Peyer's patch (tissue), 4 donors: ENCODE data around the gene MMP10. TPM values are rescaled to one million over a fixed set of nuclear protein-coding genes. Genes with fewer than 3 reads are reported as not detected.

ENCODE experiments used
- DNase-seq, 3 donors: peaks; one replicate each; pipeline ENCODE4 v3.0.0-alpha.2; 2017 to 2019
- H3K27ac ChIP-seq, 4 donors: fragments of 200-600 bp; sonication (generic); one replicate each; pipeline ENCODE4 v1.5.1; 2016 to 2019
- H3K27me3 ChIP-seq, 2 donors: fragments of 200-600 bp; sonication (generic); one replicate each; pipeline ENCODE4 v1.5.1; 2019
- H3K36me3 ChIP-seq, 3 donors: fragments of 200-600 bp; sonication (generic); one replicate each; pipeline ENCODE4 v1.5.1; 2016 to 2019
- H3K4me1 ChIP-seq, 4 donors: fragments of 200-600 bp; sonication (generic); one replicate each; pipeline ENCODE4 v1.5.1; 2016 to 2019
- H3K4me3 ChIP-seq, 4 donors: fragments of 200-600 bp; sonication (generic); 1 replicate in 3 of 4; 2 replicates in 1 of 4; pipeline ENCODE4 v1.5.1; 2016 to 2019; ENCODE audit warnings: mild to moderate bottlenecking in 1 of 4
- H3K9me3 ChIP-seq, 4 donors: fragments of 200-600 bp; sonication (generic); one replicate each; pipeline ENCODE4 v1.5.1; 2016 to 2019; ENCODE audit warnings: mild to moderate bottlenecking in 1 of 4
- POLR2A ChIP-seq, 2 donors: fragments of 450-650 bp; IDR thresholded peaks; one replicate each; pipeline ENCODE4 v1.5.1; 2017; ENCODE audit warnings: antibody characterized with exemption in 2 of 2, mild to moderate bottlenecking in 2 of 2, moderate library complexity in 2 of 2
- total RNA-seq, 4 donors: library from RNA; depleted of rRNA; stranded (reverse); fragments of >200 nt; gene quantifications; one replicate each; pipeline ENCODE4 v1.1.0, GENCODE V29; 2016
- TF ChIP-seq, protein P1 (sequence below), 6 experiments: fragments of 450-650 bp in 4 of 6; fragments of 200-600 bp in 2 of 6; sonication (generic) in 1 of 6; IDR thresholded peaks; one replicate each; pipeline ENCODE4 v1.5.1; 2017 to 2019; ENCODE audit warnings: antibody characterized with exemption in 6 of 6, mild to moderate bottlenecking in 3 of 6, moderate library complexity in 1 of 6

Gene MMP10
- total RNA-seq, 4 donors from 2014 or later, result 0.54 TPM; not detected in 3

DNA sequence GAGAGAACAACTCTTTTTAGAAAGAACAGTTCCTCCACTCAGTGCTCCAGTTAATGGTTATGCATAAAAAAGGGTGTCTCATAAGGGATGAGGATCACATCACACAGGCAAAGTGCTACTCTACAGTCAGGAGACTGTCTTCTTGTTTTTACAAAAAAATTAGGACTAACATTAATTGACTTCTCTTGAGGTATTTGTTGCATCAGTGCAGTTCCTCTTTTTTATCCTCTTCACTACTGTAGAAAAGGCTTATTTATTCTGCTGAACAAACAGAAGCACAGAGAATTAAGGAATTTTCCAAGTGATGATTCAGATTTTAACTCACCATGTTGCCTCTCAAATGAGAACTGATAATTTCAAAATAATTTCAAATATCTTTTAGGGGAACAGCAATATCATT, 57.6 kb downstream of the MMP10 start:
- no peak for DNase-seq
- Histone ChIP-seq H3K36me3 (no peaks in the 10 kb centered on the region), H3K4me3 (no peak overlapping the region), H3K9me3 (no peaks in the 10 kb centered on the region), H3K4me1 (no peaks in the 10 kb centered on the region), H3K27me3 (no peaks in the 10 kb centered on the region), H3K27ac (no peak overlapping the region)
- TF ChIP-seq, protein P1, sequence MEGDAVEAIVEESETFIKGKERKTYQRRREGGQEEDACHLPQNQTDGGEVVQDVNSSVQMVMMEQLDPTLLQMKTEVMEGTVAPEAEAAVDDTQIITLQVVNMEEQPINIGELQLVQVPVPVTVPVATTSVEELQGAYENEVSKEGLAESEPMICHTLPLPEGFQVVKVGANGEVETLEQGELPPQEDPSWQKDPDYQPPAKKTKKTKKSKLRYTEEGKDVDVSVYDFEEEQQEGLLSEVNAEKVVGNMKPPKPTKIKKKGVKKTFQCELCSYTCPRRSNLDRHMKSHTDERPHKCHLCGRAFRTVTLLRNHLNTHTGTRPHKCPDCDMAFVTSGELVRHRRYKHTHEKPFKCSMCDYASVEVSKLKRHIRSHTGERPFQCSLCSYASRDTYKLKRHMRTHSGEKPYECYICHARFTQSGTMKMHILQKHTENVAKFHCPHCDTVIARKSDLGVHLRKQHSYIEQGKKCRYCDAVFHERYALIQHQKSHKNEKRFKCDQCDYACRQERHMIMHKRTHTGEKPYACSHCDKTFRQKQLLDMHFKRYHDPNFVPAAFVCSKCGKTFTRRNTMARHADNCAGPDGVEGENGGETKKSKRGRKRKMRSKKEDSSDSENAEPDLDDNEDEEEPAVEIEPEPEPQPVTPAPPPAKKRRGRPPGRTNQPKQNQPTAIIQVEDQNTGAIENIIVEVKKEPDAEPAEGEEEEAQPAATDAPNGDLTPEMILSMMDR (IDR thresholded peaks at IDR 0.05), result no peak
- TF ChIP-seq POLR2A (IDR thresholded peaks at IDR 0.05), result no peak

Other genes starting within 250 kb of the MMP10 start
- gene MMP7, start 249.9 kb downstream of the MMP10 start, total RNA-seq, result 1 to 10 TPM in 1 of 4 donors, not detected in 3; 1.1 TPM
- gene MMP20, start 155.3 kb downstream of the MMP10 start, total RNA-seq, result not detected
- under 1 TPM in 1 of 4 donors, not detected in 3; 0.40 TPM for gene MMP27, start 74.9 kb downstream of the MMP10 start, total RNA-seq
- gene MMP8, start 55.7 kb downstream of the MMP10 start, total RNA-seq, result not detected
- 1 to 10 TPM in 2 of 4 donors, under 1 TPM in 2; 0.35 to 1.7 (median 1.0) TPM for gene MMP1, start 17.5 kb upstream of the MMP10 start, total RNA-seq
- 1 to 10 TPM in 2 of 4 donors, not detected in 2; 1.5 to 1.8 TPM for gene MMP3, start 63.0 kb upstream of the MMP10 start, total RNA-seq
- under 1 TPM in 2 of 4 donors, not detected in 2; 0.40 to 0.53 TPM for gene MMP12, start 94.4 kb upstream of the MMP10 start, total RNA-seq
- not detected for gene MMP13, start 175.1 kb upstream of the MMP10 start, total RNA-seq